K562 (cell line): Measurements from ENCODE around the gene TMEM121. TPM values are rescaled to one million over a fixed set of nuclear protein-coding genes. Genes with fewer than 3 reads are reported as not detected.

Experiments
- polyA plus RNA-seq, 8 experiments: library from polyadenylated mRNA; depleted of rRNA in 4 of 8; stranded (reverse) in 5 of 8; unstranded in 3 of 8; fragments of >200 nt; fragmentation: Nextera tagmentation in 2 of 8; fragmentation: Illumina TruSeq in 1 of 8; extraction: Ambion mirVana in 2 of 8; extraction: Trizol in 1 of 8; gene quantifications; 2 replicates each; pipeline versions ENCODE4 v1.2.1 to v1.2.3, GENCODE V29; 2011 to 2014; ENCODE audit warnings: inconsistent platforms in 1 of 8, missing spikeins in 1 of 8
- total RNA-seq, 7 experiments: library from RNA; depleted of rRNA in 6 of 7; stranded (reverse); fragments of >200 nt in 6 of 7; fragmentation: Illumina TruSeq in 2 of 7; extraction: Trizol in 2 of 7; gene quantifications; 2 replicates each; pipeline versions ENCODE4 v1.2.1 to v1.2.3, GENCODE V29; 2011 to 2021; ENCODE audit warnings: low replicate concordance in 1 of 7
- TF ChIP-seq, protein P1 (sequence below), 2 experiments: fragments of 450-650 bp; IDR thresholded peaks; 2 replicates each; pipeline ENCODE4 v1.6.1; 2016; ENCODE audit warnings: mild to moderate bottlenecking in 2 of 2, borderline replicate concordance in 1 of 2, low read depth in 1 of 2, moderate library complexity in 1 of 2

TMEM121 gene
- total and polyA plus RNA-seq, 9 of the 15 experiments (the other 6 are each of a cell fraction or from before 2014, with no cell fraction given) = 0.31 to 0.36 TPM; not detected in 7

- TF ChIP-seq, protein P1, sequence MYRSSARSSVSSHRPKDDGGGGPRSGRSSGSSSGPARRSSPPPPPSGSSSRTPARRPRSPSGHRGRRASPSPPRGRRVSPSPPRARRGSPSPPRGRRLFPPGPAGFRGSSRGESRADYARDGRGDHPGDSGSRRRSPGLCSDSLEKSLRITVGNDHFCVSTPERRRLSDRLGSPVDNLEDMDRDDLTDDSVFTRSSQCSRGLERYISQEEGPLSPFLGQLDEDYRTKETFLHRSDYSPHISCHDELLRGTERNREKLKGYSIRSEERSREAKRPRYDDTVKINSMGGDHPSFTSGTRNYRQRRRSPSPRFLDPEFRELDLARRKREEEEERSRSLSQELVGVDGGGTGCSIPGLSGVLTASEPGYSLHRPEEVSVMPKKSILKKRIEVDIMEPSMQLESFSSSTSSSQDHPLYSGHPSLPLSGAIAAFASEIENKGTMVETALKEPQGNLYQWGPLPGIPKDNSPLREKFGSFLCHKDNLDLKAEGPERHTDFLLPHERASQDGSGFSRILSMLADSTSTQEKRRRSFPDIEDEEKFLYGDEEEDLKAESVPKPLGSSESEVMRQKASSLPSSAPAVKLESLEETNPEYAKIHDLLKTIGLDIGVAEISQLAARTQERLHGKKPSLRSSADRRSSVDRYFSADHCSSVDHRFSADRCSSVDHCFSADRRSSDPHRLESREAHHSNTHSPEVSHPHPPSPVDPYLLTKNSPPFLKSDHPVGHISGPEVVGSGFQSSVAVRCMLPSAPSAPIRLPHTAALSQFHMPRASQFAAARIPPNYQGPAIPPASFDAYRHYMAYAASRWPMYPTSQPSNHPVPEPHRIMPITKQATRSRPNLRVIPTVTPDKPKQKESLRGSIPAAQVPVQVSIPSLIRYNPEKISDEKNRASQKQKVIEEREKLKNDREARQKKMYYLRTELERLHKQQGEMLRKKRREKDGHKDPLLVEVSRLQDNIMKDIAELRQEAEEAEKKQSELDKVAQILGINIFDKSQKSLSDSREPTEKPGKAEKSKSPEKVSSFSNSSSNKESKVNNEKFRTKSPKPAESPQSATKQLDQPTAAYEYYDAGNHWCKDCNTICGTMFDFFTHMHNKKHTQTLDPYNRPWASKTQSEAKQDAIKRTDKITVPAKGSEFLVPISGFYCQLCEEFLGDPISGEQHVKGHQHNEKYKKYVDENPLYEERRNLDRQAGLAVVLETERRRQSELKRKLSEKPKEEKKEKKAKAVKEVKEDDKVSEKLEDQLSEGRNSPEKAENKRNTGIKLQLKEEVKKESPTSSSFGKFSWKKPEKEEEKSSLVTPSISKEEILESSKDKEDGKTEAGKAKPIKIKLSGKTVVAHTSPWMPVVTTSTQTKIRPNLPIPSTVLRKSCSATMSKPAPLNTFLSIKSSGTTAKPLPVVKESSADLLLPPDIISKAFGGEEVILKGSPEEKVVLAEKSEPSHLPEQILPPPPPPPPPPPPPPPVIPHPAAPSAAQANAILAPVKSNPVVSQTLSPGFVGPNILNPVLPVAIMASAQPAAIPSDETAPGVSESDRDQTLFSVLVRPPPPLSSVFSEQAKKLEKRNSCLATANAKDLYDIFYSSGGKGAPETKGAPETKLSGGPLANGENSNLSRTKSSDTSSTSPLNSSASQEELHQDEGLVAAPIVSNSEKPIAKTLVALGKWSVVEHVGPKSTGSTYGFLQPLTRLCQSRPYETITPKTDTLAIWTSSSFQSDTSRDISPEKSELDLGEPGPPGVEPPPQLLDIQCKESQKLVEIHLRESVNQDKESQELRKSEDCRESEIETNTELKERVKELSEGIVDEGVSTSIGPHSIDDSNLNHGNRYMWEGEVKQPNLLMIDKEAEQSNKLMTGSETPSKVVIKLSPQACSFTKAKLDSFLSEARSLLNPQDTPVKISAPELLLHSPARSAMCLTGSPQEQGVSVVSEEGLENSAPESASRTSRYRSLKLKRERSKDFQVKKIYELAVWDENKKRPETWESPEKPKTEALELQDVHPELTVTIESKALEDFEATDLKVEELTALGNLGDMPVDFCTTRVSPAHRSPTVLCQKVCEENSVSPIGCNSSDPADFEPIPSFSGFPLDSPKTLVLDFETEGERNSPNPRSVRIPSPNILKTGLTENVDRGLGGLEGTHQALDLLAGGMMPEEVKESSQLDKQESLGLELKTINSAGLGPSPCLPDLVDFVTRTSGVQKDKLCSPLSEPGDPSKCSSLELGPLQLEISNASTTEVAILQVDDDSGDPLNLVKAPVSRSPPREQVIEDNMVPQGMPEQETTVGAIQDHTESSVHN (IDR thresholded peaks at IDR 0.05; ENCODE audit: borderline replicate concordance in 1 of 2, low read depth in 1 of 2) = no peak
These were observed 44.4 kb upstream of the TMEM121 start (continued) for GRCh38 chr14:105481886-105482457.
